ENCODE results near the gene PDCD1.
"Not testable (repeated sequence)": the region's sequence is repeated elsewhere in the genome, so short reads cannot be mapped to it uniquely, and the experiment has no call there.

GRCh38 chr2:241833756-241834526, 24.8 kb downstream of the PDCD1 start:
- TF ChIP-seq ZNF776 (tag by site-specific recombination; IDR thresholded peaks at IDR 0.05; ENCODE audit: borderline replicate concordance); HOXA7 (CRISPR knock-in tag; IDR thresholded peaks at IDR 0.05; ENCODE audit: borderline replicate concordance); RBAK (tag by site-specific recombination; IDR thresholded peaks at IDR 0.05); ZNF16 (tag by site-specific recombination; IDR thresholded peaks at IDR 0.05; ENCODE audit: low read depth); YY1 (tag by site-specific recombination; IDR thresholded peaks at IDR 0.05); HIC1 (tag by site-specific recombination; IDR thresholded peaks at IDR 0.05); ZNF175 (tag by site-specific recombination; IDR thresholded peaks at IDR 0.05); ZIC2 (tag by site-specific recombination; IDR thresholded peaks at IDR 0.05); ZNF514 (tag by site-specific recombination; IDR thresholded peaks at IDR 0.05); ZNF121 (tag by site-specific recombination; IDR thresholded peaks at IDR 0.05); CTCF (tag by site-specific recombination; IDR thresholded peaks at IDR 0.05); ZBTB20 (tag by site-specific recombination; IDR thresholded peaks at IDR 0.05): not testable (repeated sequence)
- TF ChIP-seq, protein P1, sequence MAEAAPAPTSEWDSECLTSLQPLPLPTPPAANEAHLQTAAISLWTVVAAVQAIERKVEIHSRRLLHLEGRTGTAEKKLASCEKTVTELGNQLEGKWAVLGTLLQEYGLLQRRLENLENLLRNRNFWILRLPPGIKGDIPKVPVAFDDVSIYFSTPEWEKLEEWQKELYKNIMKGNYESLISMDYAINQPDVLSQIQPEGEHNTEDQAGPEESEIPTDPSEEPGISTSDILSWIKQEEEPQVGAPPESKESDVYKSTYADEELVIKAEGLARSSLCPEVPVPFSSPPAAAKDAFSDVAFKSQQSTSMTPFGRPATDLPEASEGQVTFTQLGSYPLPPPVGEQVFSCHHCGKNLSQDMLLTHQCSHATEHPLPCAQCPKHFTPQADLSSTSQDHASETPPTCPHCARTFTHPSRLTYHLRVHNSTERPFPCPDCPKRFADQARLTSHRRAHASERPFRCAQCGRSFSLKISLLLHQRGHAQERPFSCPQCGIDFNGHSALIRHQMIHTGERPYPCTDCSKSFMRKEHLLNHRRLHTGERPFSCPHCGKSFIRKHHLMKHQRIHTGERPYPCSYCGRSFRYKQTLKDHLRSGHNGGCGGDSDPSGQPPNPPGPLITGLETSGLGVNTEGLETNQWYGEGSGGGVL (tag by site-specific recombination; IDR thresholded peaks at IDR 0.05) = not testable (repeated sequence)
- TF ChIP-seq, protein P2, sequence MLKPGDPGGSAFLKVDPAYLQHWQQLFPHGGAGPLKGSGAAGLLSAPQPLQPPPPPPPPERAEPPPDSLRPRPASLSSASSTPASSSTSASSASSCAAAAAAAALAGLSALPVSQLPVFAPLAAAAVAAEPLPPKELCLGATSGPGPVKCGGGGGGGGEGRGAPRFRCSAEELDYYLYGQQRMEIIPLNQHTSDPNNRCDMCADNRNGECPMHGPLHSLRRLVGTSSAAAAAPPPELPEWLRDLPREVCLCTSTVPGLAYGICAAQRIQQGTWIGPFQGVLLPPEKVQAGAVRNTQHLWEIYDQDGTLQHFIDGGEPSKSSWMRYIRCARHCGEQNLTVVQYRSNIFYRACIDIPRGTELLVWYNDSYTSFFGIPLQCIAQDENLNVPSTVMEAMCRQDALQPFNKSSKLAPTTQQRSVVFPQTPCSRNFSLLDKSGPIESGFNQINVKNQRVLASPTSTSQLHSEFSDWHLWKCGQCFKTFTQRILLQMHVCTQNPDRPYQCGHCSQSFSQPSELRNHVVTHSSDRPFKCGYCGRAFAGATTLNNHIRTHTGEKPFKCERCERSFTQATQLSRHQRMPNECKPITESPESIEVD (tag by site-specific recombination; IDR thresholded peaks at IDR 0.05) = not testable (repeated sequence)

All from HEK293 (cell line).